CD1c-positive myeloid dendritic cell (primary cell): ENCODE results near the gene MTHFD2L.
A peak's percentile ranks its signal among the peaks of the same experiment; 100 is the strongest.
"Not testable (repeated sequence)": the region's sequence is repeated elsewhere in the genome, so short reads cannot be mapped to it uniquely, and the experiment has no call there.

Experiments used
- DNase-seq: peaks from one replicate; pipeline ENCODE4 v3.0.0-alpha.2; 2016; ENCODE audit errors: extremely low spot score

MTHFD2L gene

DNA sequence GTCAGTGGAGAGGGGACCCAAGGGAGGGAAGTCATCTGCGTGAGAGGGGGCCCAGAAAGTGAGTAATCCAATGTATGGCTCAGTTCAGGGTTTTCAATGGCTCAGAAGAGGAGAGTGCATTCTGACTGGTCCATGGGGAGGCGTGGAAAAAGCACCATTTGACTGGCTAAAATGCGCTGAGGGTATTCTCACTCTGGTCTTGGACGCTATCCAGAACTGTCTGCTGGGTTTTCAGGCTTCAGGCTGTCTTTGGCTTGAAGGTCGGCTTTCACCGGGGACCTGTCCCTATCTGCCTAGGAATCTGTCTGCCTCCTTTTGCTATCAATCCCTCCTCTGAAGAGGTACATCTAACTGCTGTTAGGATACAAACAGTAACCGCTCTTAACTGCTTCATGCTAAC lies 176.7 kb downstream of the MTHFD2L start:
- no peak for DNase-seq

DNA sequence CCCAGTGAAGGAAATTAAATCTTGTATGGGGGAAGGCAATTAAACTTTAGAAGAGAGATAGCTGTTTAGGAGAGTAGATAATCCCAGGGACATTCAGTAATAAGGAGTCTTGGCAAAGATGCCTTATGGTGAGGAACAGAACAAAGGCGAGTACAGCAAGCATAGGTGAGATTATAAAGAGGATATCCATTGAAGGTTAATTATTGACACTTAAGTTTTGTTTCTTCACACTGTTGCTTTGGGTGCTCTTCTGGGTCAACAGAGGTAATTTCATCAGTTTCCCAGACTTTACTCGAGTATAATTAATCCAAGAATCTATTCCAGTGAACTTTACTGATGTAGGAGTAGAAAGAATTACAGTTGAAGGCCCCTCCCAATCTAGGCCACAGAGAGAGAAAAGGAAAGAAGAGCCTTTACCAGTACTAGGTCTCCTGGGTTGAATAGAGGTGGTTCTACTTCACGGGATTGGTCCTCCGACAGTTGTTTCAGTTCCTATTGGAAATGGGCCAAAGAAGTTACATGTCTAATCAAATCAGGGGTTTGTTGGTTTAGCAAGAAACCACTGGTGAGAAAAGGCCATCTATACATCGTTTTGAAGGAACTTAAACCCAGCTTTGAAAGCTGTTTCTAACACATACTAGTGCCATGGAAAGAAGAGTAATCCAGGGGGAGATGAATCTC lies 177.6 kb downstream of the MTHFD2L start:
- peak; percentile 65 for DNase-seq

DNA sequence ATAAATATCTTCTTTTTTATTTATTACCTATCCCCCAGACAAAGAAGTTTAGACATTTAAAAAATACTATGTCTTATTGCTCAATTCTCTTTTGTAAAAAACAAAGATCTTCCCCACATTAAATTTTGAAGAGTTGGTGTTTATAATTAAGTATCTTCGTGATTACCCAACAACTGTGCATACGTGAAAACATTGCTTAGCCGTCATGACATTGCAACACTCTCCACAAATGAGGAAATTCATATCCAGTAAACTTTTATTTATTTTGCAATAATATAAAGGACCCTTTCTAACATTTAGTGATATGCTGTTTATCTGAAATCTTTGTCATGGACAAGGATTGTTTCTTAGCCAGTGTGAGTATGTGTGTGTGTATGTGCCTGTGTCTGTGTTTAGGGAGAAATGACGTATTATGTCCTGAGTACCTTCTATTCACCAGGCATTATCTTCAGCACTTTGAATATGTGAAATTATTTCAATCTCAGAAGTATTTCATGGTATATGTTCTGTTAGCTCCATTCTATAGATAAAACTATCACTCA lies 180.9 kb downstream of the MTHFD2L start:
- peak; percentile 81 for DNase-seq

DNA sequence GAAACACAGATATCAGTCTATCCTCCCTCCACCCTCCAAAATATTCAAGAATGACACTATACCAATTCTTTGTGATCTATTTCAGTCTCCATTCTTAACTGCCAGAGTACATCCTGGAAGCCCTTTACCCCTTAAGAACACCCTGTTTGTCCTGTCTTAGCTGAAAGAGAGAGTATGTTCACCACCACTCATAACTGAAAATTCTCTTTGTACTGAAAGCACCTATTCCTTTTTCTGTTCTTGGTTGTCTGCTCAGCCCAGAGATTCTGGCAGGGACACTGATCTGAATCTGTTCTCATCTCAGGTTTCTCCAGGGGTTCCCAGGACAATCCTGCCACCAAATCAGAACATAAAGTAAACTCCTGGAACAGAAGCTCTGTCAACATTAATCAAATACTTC lies 181.6 kb downstream of the MTHFD2L start:
- no peak for DNase-seq

DNA sequence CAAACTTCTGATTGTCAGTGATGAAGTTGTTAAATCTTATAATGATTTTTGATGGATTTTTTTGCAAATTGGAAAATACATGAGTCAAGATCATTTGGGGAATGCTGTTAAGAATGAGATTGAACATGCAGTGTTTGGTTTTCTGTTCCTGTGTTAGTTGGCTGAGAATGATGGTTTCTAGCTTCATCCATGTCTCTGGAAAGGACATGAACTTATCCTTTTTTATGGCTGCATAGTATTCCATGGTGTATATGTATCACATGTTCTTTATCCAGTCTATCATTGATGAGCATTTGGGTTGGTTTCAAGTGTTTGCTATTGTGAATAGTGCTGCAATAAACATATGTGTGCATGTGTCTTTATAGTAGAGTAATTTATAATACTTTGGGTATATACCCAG lies 182.5 kb downstream of the MTHFD2L start:
- not testable (repeated sequence) for DNase-seq

DNA sequence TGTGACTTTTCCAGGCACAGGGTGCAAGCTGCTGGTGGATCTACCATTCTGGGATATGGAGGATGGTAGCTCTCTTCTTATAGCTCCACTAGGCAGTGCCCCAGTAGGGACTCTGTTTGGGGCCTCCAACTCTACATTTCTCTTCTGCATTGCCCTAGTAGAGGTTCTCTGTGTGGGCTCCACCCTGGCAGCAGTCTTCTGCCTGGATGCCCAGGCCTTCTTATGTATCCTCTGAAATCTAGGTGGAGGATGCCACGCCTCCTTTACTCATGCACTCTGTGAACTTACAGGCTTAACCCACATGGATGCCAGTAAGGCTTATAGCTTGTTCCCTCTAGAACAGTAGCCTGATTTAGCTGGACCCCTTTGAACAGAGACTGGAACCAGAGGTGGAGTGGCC lies 186.1 kb downstream of the MTHFD2L start:
- no peak for DNase-seq
